ENCODE results near the gene LDB2.
"Not testable (repeated sequence)": the region's sequence is repeated elsewhere in the genome, so short reads cannot be mapped to it uniquely, and the experiment has no call there.

Gene LDB2

GRCh38 chr4:16897991-16898827 is at the start of gene LDB2:
Gene LDB2 (minus strand): TSS chr4:16898645.
- Mint-ChIP-seq H3K36me3 (no peaks in the 10 kb centered on the region), H3K27ac (no peak within 1 kb of the TSS), H3K9me3 (no peaks in the 10 kb centered on the region), H3K4me3 (no peak within 1 kb of the TSS), H3K4me1 (no peaks in the 10 kb centered on the region), H3K27me3 (no peaks in the 10 kb centered on the region)
- ATAC-seq, result no peak

- H3K27me3 Mint-ChIP-seq, result no peaks in the 10 kb centered on the region
- H3K9me3 Mint-ChIP-seq, result peaks cover 3% of the 10 kb centered on the region
- no peak for ATAC-seq
- no peak overlapping the region for H3K27ac Mint-ChIP-seq
- H3K4me3 Mint-ChIP-seq, result no peak overlapping the region
- H3K4me1 Mint-ChIP-seq, result no peaks in the 10 kb centered on the region
- no peaks in the 10 kb centered on the region for H3K36me3 Mint-ChIP-seq
Observed at GRCh38 chr4:16942491-16942890, 44.0 kb upstream of the LDB2 start.

- Mint-ChIP-seq H3K36me3 (no peaks in the 10 kb centered on the region), H3K9me3 (peaks cover 3% of the 10 kb centered on the region), H3K4me1 (no peaks in the 10 kb centered on the region), H3K4me3 (no peak overlapping the region), H3K27ac (no peak overlapping the region), H3K27me3 (no peaks in the 10 kb centered on the region)
- ATAC-seq, result no peak
Observed at GRCh38 chr4:16939178-16939577, 40.7 kb upstream of the LDB2 start.

GRCh38 chr4:16938512-16939040 is 40.1 kb upstream of the LDB2 start:
- no peak overlapping the region for H3K4me3 Mint-ChIP-seq
- H3K4me1 Mint-ChIP-seq, result no peaks in the 10 kb centered on the region
- no peak for ATAC-seq
- H3K27me3 Mint-ChIP-seq, result no peaks in the 10 kb centered on the region
- no peak overlapping the region for H3K27ac Mint-ChIP-seq
- H3K36me3 Mint-ChIP-seq, result no peaks in the 10 kb centered on the region
- peaks cover 3% of the 10 kb centered on the region for H3K9me3 Mint-ChIP-seq

GRCh38 chr4:16931339-16932305 is 33.2 kb upstream of the LDB2 start:
- ATAC-seq, result no peak
- no peak overlapping the region for H3K27ac Mint-ChIP-seq
- no peaks in the 10 kb centered on the region for H3K27me3 Mint-ChIP-seq
- H3K9me3 Mint-ChIP-seq, result no peaks in the 10 kb centered on the region
- H3K4me3 Mint-ChIP-seq, result no peak overlapping the region
- H3K36me3 Mint-ChIP-seq, result no peaks in the 10 kb centered on the region
- no peaks in the 10 kb centered on the region for H3K4me1 Mint-ChIP-seq

- no peaks in the 10 kb centered on the region for H3K4me1 Mint-ChIP-seq
- H3K27ac Mint-ChIP-seq, result no peak overlapping the region
Observed at GRCh38 chr4:16926214-16926613, 27.8 kb upstream of the LDB2 start.

GRCh38 chr4:16918716-16919115 is 20.3 kb upstream of the LDB2 start:
- not testable (repeated sequence) for H3K27ac Mint-ChIP-seq, ATAC-seq, H3K9me3 Mint-ChIP-seq, H3K4me3 Mint-ChIP-seq, H3K36me3 Mint-ChIP-seq, H3K4me1 Mint-ChIP-seq, H3K27me3 Mint-ChIP-seq

More at GRCh38 chr4:16926214-16926613, 27.8 kb upstream of the LDB2 start:
- H3K9me3 Mint-ChIP-seq, result no peaks in the 10 kb centered on the region
- H3K27me3 Mint-ChIP-seq, result no peaks in the 10 kb centered on the region
- ATAC-seq, result no peak
- no peak overlapping the region for H3K4me3 Mint-ChIP-seq
- H3K36me3 Mint-ChIP-seq, result no peaks in the 10 kb centered on the region

GRCh38 chr4:16916719-16917337 is 18.4 kb upstream of the LDB2 start:
- Mint-ChIP-seq H3K4me3 (no peak overlapping the region), H3K36me3 (no peaks in the 10 kb centered on the region), H3K9me3 (peaks cover 6% of the 10 kb centered on the region), H3K27ac (no peak overlapping the region), H3K4me1 (no peaks in the 10 kb centered on the region), H3K27me3 (no peaks in the 10 kb centered on the region)
- no peak for ATAC-seq

GRCh38 chr4:16916031-16916430 is 17.6 kb upstream of the LDB2 start:
- ATAC-seq, result no peak
- Mint-ChIP-seq H3K27me3 (no peaks in the 10 kb centered on the region), H3K4me3 (no peak overlapping the region), H3K4me1 (no peaks in the 10 kb centered on the region), H3K27ac (no peak overlapping the region), H3K9me3 (peaks cover 6% of the 10 kb centered on the region), H3K36me3 (no peaks in the 10 kb centered on the region)

- no peaks in the 10 kb centered on the region for H3K4me1 Mint-ChIP-seq
- peaks cover 6% of the 10 kb centered on the region for H3K9me3 Mint-ChIP-seq
- no peaks in the 10 kb centered on the region for H3K27me3 Mint-ChIP-seq
- ATAC-seq, result no peak
- H3K27ac Mint-ChIP-seq, result no peak overlapping the region
- no peak overlapping the region for H3K4me3 Mint-ChIP-seq
- H3K36me3 Mint-ChIP-seq, result no peaks in the 10 kb centered on the region
Observed at GRCh38 chr4:16914208-16914607, 15.8 kb upstream of the LDB2 start.

GRCh38 chr4:16912896-16913295 is 14.5 kb upstream of the LDB2 start:
- no peak overlapping the region for H3K27ac Mint-ChIP-seq
- ATAC-seq, result no peak
- no peaks in the 10 kb centered on the region for H3K27me3 Mint-ChIP-seq
- H3K36me3 Mint-ChIP-seq, result no peaks in the 10 kb centered on the region
- no peak overlapping the region for H3K4me3 Mint-ChIP-seq
- H3K4me1 Mint-ChIP-seq, result no peaks in the 10 kb centered on the region
- H3K9me3 Mint-ChIP-seq, result peaks cover 6% of the 10 kb centered on the region

GRCh38 chr4:16909281-16909680 is 10.8 kb upstream of the LDB2 start:
- H3K27ac Mint-ChIP-seq, result no peak overlapping the region
- H3K4me3 Mint-ChIP-seq, result no peak overlapping the region
- H3K36me3 Mint-ChIP-seq, result no peaks in the 10 kb centered on the region
- H3K27me3 Mint-ChIP-seq, result no peaks in the 10 kb centered on the region
- ATAC-seq, result no peak
- peaks cover 4% of the 10 kb centered on the region for H3K9me3 Mint-ChIP-seq
- no peaks in the 10 kb centered on the region for H3K4me1 Mint-ChIP-seq

GRCh38 chr4:16908377-16909021 is 10.1 kb upstream of the LDB2 start:
- Mint-ChIP-seq H3K36me3 (no peaks in the 10 kb centered on the region), H3K4me1 (no peaks in the 10 kb centered on the region), H3K27me3 (no peaks in the 10 kb centered on the region), H3K4me3 (no peak overlapping the region), H3K9me3 (peaks cover 6% of the 10 kb centered on the region), H3K27ac (no peak overlapping the region)
- no peak for ATAC-seq

GRCh38 chr4:16900325-16900724 is 1.9 kb upstream of the LDB2 start:
- H3K9me3 Mint-ChIP-seq, result peaks cover 2% of the 10 kb centered on the region
- no peak for ATAC-seq
- H3K4me1 Mint-ChIP-seq, result no peaks in the 10 kb centered on the region
- H3K4me3 Mint-ChIP-seq, result no peak overlapping the region
- H3K36me3 Mint-ChIP-seq, result no peaks in the 10 kb centered on the region
- no peaks in the 10 kb centered on the region for H3K27me3 Mint-ChIP-seq
- no peak overlapping the region for H3K27ac Mint-ChIP-seq
